Measurements from ENCODE around the gene RHNO1.

DNA sequence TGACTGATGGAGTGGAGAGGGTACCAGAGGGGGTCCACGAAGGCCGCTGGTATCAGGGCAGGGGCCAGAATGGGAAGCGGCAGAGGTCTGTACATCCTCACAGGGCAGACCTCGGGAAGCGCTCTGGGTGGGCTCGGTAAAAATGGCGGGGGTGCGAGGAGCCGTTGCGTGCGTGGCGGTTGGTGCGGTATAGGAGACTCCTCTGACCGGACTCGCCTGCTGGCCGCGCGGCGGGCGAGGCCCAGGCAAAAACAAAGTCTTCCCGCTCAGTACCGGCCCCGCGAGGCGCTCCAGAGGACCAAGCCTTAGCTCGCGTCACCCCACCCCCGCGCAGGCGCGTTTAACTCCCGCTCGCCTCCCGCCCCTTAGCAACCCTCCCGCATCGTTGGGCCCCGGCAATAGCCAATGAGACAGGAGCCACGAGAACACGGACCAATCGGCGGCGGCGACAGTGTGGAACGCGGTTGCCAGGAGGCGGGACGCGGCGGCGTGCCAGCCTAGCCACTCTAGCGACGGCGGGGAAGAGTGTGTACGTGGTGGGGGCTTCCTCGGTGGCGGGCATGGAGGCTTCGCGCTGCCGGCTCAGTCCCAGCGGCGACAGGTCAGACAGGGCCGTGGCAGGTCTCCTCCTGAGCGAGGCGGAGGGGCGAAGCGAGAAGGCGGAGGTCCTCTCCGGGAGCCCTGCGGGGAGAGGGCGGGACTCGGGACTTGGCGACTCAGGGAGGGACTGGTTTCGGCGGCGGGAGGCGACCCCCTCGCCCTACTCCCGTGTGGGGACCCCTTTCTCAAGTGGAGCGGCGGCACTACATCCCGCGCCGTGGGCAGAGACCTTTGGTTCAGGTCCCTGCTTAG is 13.6 kb downstream of the RHNO1 start, which contains the start of gene TULP3:
- TF ChIP-seq CTCF (IDR thresholded peaks at IDR 0.05; ENCODE audit: borderline replicate concordance, extremely low read depth, low read length, poor library complexity, severe bottlenecking) (no peak), EZH2 (IDR thresholded peaks at IDR 0.05; ENCODE audit: borderline replicate concordance, low read depth, low read length, severe bottlenecking) (no peak)
